GM18873 (cell line): ENCODE results near the gene NPSR1.
A peak's percentile ranks its signal among the peaks of the same experiment; 100 is the strongest.

Experiments used
- ATAC-seq: cut with Tn5 transposase; IDR thresholded peaks from one replicate; pipeline ENCODE4 v1.9.1; 2021; ENCODE audit warnings: mild to moderate bottlenecking, moderate library complexity, moderate number of reproducible peaks; ENCODE audit not compliant: unreplicated experiment, low FRiP score

NPSR1 gene

DNA sequence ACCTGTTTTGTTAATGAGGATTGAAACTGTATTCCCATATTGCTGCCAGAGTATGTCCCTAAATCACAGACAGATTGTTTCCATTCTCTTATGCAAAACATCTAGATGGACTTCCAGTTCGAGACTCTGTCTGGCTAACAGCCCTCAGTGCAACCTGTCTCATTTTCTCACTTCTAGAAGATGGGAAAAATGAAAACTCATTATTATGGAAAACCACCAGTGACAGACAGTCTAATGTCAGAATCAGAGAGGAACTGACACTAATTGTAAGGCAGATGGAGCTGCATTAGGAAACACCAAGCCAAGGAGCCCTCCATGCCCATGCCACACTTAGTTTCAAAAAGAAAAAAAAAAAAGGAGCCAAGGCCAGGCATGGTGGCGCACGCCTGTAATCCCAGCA is 61.6 kb downstream of the NPSR1 start:
- no peak for ATAC-seq

DNA sequence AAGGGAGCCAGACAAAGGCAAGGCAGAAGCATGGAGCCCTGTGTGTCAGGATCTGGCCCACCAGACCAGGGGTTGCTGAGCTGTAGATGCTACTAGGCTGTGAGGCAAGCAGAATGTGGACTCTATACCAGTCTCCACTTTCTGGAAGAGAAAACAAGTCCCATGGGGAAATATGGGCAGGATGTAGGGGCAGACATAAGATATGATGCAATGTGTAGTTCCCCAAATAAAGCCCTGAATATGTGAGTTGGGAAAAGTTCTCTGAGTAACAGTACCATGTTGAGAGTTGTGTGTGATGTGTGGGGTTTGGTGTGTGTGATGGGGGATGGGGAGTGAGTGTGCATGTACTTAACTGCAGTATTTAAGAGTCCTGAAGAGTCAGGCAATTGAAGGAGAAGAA is 62.3 kb downstream of the NPSR1 start:
- no peak for ATAC-seq

DNA sequence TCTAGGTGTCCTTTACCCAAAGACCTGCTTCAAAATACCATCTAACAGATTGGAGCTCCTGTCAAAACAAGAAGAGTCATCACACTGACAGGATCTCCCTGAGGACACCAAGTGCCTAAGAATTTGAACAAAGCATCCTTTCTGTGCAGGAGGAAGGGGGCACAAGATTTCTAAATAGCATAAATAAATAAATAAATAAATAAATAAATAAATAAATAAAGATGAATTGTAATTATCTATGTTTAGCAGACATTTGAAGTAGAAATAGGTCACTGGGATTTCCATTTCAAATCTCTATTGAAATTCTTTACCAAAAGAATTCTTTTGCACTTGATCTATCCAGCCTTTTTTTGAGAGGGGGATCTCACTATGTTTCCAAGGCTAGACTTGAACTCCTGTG is 65.3 kb downstream of the NPSR1 start:
- ATAC-seq: no peak

DNA sequence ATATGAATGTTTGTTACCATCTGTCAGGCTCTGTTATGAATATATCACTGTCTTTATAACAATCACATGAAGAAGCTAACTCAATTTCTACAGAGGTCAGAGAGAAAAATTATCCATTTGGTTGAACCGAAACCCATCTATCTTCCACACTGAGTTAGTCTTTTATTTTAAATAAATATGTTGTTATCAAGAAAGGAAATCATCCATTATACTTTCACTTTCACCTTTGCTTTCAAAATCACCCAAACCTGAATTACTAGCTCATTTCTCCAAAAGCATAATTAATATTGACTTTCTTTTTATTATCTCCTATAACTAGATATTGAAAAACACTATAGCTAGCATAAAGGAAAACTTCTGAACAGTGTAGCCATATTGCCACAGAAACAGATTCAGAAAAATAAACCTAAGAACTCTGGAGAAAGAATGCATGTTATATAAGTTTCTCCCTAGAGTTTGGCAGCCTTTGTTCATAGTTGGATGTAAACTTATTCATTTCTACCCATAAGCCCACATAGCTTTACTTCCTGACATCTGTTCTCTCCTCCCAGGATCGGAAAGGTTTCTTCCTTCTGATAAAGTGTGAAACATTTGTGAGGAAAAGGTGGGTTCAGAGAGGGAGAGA is 66.0 kb downstream of the NPSR1 start:
- no peak for ATAC-seq

DNA sequence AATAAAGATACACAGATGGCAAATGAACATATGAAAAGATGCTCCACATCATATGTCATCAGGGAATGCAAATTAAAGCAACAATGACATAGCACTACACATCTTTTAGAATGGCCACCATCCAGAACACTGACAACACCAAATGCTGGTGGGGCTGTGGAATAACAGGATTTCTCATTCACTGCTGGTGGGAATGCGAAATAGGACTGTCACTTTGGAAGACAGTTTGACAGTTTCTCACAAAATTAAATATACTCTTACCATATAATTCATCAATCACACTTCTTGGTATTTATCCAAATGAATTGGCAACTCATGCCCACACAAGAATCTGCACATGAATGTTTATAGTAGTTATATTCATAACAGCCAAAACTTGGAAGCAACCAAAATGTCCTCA is 68.2 kb downstream of the NPSR1 start:
- ATAC-seq: no peak

DNA sequence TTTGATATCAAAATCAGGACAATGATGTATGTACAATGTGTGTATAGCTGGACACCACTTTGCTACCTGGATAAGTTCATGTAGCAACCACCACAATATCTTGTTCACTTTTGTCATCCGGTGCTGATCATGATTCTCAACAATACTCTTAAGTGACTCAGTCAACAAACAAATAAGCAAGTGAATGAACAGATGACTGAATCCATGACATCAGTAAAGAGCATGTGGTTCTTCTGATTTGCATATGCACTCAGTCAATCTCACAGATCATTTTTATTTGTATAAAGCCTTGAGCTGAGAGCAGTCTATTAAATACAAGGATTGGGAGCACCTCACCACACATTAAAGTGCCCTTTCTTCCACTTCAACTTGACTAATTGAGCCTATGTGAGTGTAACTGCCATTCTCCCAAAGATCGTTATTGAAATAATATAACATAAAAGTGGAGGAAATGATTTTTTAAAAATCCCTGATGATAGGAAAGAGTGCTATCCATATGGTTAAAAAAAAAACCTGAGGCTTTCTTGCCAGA is 69.5 kb downstream of the NPSR1 start:
- ATAC-seq: no peak

DNA sequence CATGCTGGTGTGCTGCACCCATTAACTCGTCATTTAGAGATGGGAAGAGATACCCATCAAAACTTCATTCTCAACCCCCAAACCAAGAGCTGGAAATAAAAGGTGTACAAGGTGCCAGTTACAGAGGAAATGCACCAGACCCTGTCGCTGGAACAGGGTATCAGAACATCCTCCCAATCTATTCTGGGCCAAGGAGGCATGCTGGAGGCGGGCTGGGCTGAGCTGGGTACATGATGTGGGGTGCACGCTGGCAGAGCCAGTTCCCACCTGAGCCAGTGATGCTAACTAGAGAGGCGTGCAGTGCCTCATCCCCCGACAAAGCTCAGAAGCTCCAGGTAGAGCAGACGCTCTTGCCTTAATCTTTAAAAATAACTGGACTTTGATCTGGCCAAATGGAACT is 70.1 kb downstream of the NPSR1 start:
- no peak for ATAC-seq

DNA sequence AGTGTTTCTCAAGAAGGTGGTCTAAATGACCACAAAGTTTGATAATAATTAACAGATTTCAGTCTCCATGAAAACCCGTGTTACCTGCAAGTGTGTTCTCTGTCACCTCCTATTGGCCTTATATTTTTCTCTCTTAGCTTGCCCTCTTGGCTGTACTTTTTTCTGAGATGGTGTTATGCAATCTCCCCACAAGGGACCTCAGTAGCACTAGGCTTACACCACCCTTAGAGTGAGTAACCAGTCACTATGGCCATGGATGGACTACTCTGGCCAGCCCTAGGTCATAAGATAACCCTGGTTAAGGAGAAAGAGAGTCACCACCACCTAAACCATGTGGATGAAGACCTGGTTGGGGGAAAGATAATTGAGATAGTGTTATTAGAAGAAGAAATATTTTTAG is 76.8 kb downstream of the NPSR1 start:
- no peak for ATAC-seq

DNA sequence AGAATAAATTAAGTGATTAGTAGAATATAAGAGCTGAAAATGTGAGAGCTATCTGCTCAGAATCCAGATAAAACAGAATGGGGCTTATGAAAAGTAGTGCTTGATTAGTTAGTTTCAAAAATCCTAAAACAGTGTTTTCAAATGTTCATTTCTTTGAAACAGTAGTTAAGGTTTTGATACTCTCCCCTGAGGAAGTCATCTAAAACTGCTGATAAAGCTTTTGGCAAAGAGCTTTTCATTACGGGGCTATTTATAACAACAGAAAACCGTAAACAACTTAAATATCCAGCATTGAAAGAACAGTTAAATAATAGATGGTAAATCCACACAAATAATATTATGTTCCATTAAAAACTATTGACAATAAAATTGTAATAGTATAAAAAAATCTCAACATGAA is 77.5 kb downstream of the NPSR1 start:
- ATAC-seq: no peak

DNA sequence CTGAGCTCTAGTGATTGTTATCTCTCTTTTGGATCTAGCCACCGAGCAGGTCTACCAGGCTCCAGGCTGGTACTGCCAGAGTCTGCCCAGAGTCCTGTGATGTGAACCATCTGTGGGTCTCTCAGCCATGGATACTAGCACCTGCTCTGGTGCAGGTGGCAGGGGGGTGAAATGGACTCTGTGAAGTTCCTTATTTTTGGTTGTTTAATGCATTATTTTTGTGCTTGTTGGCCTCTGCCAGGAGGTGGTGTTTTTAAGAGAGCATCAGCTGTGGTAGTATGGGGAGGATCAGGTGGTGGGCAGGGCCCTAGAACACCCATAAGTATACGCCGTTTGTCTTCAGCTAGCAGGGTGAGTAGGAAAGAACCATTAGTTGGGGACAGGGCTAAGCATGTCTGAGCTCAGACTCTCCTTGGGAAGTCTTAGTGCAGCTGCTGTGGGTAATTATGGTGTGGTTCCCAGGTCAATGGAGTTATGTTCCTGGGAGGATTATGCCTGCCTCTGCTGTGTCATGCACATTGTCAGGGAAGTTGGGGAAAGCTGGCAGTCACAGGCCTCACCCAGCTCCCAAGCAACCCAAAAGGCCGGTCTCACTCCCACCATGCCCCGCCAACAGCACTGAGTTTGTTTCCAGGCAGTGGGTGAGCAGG is 81.8 kb downstream of the NPSR1 start:
- ATAC-seq: no peak

DNA sequence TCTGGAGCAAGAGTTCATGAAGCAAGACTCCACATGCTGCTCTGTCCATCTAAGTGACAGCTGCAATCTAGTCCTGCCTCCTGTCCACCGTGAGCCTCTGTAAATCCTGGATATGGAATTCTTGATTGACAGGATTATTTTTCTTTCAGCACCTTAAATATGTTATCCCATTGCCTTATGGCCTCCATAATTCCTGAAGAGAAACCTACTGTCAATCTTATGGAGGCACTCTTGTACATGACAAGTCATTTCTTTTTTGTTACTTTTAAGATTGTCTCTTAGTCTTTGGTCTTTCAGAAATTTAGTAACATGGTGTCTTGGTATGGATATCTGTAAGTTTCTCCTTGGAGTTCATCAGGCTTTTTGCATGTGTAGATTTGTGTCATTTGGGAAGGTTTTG is 82.8 kb downstream of the NPSR1 start:
- no peak for ATAC-seq

DNA sequence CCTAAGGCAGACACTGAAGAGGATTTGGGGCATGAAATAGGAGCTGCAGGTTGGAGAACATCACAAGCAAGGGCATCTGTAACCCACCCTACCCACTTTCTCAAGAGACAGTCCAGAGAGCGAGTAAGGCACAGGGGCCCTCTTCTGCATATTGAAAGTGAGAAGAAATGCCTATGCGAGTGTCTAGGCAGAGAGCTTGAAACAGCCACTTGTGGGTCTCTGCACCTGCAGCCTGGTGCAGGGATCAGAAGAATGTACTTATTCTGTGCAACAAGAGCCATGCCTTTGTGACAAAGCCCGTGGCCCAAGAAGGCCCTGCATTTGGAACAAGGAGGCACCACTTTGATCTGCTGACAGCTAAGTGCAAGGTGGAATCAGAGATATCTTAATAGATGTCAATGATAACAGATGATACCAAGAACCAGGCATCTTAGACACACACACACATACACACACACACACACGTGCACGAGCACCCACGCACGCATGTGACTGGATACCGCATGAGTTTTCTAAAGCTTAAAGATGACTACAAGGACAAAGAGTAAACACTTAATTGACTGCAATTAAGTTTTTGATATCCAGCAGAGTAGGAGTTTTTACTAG is 89.3 kb downstream of the NPSR1 start:
- no peak for ATAC-seq

DNA sequence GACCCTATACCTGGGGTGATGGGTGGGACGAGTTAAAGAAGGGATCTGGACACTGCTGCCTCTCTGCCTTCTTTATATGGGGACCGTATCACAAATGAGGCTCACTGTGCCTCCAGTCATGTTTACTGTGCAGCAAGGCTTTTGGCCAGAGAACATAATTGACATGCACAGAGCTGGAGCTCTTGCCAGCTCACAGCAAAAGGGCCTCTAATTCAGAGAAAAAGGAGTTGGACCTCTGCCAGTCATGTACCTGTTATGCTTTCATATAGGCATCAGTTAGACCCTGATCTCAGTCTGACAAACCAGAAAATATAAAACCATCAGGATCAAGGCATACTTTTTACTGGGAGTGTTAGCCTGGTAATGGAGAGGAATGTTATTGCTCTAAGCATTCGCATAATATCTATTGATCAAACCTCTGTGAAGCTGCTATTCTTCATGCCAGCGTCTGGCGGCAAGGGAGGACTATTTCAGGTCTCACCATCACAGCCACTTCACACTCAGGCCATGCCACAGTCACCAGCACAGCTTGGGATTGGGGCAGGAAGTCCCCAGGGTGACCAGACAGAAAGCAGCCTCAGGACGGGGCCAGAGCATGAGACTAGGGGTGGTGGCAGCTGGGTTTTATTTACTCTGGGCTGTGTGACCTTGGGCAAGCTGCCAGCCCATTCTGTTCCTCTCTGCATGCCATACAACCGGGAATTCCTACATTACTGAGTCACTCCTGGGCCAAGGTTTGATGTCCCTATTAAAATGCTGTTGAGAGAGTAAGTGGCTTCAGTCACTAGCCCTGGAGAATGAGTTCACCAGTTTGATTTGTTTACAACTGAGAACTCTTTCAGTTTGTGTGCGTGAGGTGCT is 90.1 kb downstream of the NPSR1 start:
- no peak for ATAC-seq

DNA sequence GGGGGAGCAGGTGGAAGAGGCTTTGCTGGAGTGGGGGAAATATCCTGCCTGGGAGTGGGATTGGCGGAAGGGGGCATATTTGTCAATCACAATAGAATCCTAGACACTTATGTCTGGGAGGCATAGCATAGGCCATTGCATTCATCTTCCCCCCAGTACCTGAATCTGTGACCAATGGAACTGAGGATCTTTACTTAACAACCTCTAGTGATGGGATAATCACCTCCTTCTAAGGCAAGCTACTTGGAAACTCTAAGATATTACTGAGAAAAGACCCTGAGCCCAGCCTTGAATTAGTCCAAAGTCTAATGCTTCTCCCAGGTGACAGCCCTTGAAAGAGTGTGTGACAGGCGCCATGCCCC is 90.7 kb downstream of the NPSR1 start:
- ATAC-seq: no peak

DNA sequence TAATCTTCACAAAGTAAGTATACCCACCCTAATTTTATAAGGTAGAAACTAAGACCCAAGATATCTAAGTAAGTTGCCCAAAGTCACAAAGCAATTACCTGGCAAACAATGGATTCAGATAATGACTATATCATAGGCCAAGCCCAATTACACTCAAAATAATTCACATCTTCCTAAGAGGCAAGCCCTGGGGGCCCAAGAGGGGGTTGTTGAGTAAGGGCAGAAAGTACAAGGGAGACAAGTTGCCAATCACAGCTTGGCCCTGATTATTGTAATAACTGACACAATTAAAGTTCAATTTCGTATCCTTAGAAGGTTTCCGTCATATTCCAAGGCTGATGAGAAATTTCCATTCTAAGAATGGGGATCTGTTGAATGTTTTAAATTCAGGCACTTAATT is 91.4 kb downstream of the NPSR1 start:
- ATAC-seq: no peak

DNA sequence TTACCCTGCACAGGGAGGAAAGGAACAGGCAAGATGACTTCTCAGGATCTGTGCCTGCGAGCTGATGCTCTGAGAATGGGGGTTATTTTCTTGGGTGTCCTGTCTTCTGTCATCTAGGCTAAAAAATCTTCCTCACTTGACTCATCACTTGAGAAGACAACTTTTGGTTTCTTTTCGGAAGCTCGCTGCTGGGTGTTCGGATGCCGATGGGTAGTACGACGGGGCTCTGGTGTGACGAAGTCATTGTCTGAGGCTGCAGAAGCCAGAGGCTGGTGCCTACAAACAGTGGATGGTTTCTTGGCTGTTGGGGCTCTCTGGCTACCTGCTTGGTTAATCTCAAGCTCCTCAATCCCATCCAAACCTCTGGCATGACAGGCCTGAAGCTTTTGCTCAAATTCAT is 92.2 kb downstream of the NPSR1 start:
- no peak for ATAC-seq

DNA sequence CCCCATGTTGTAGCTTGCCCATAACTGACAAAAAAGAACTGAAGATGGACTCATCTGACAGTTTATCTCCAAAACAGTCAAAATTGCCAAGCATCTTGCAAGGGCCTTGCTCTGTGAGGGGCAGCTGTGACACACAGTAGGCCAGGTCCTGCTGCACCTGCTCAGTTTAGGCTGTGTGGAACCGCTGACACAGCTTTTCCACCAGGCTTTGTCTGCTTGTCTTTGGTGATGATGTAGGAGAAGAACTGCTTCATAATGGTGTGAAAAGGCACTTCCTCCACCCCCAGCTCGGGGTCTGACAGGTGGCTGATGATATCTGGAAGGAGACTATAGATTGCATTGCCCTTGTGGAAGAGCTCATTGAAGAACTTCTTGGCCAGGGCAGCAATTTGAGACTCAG is 92.6 kb downstream of the NPSR1 start:
- ATAC-seq: no peak

DNA sequence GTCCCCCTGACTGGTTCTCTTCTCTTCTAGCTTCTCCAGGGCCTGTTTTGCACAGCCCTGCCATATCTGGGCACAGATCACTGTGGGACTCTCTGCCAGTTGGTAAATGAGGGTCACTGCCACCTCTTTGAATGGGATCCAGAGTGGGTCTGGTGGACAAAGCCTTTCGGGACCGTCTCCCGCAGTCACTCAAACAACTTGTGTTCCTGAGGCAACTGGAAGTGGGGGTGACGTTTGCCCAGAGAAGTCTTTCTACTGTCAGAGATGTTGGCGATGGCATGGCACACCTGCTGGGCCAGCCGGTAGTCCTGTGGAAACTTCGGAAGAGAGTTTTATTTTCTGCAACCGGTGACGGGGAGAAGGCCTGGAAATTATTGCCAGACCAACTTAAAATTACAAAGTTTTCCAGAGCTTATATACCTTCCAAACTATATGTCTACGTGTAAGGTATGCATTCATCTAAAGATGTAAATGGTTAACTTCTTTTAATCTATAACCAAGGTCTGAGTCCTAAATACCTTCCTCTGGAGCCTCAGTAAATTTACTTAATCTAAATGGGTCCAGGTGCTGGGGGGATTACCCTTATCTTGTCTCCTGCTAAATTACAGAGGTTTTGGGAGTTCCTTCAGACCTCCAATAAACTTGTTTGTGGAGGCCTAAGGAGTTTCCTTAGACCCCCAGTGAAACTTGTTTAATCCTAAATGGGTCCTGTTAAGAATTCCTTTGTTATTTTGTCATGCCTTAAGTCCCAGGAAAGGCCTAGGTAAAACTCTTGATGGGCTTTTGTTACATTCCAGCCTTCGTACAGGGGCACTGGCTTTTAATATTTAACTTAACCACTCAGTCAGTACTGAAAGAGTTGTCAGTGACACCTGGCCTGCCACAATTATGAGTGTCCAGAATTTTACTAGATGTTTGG is 94.0 kb downstream of the NPSR1 start:
- no peak for ATAC-seq

DNA sequence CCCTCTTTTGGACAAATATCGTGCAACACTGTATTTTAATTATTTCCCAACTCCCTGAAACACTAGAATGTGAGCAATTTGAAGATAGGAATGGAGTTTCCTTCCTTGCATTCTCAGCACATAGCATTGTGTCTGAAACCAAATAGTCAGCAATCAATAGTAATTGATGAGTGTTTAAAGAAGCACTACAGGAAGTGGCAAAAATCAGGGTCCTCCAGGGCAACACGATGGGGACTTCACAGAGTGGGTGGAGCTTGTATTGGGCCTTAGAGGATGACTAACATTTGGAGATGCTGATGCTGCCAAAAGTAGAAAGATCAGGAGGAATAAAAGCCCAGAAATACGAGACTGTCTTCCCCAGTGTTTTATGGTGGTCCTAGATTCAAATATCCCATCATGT is 94.9 kb downstream of the NPSR1 start:
- ATAC-seq: peak; percentile 42

DNA sequence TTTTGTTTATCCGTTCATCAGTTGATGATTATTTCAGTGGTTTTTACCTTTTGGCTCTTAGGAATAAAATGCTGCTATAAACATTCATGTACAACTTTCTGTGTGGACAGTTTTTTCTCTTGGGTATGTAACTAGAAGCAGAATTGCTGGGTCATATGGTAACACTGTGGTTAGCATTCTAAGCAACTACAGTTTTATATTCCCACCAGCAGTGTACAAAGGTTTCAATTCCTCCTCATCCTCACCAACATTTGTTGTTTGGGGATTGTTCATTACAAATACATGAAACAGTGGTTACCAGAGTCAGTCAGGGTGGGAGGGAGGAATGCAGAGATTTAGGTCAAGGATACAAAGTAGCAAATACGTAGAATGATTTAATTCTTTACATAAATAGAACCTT is 97.0 kb downstream of the NPSR1 start:
- peak; percentile 36 for ATAC-seq
